Measurements from ENCODE around the gene CDK2AP2.

- TF ChIP-seq GATA2 (IDR thresholded peaks at IDR 0.05; ENCODE audit: low read depth, low read length) (no peak), GATA3 (IDR thresholded peaks at IDR 0.05; ENCODE audit: low read depth, low read length) (no peak)
Observed at GRCh38 chr11:67545280-67545679, 37.3 kb upstream of the CDK2AP2 start.
